ENCODE measurements around the gene OR14I1.
A peak's percentile ranks its signal among the peaks of the same experiment; 100 is the strongest.

Gene OR14I1

DNA sequence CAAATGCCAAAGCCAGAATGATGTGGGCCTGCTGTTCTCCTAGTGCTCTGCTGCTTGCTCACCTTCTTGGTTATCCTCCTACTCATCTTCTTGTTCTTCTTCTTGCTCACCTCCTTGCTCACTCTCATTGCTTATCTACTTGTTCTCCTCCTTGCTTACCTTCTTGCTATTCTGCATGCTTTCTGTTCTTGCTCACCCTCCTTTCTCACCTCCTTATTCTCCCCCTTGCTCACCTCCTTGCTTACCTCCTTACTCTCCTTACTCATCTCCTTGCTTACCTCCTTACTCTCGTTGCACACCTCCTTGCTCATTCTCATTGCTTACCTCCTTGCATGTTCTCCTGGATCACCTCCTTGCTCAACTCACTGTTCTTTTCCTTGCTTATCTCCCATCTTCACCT is at the start of gene OR14I1:
Gene OR14I1 (minus strand): TSS at position 53 of the 400 bp plus-strand sequence.
- H4K20me1 ChIP-seq = no peaks in the 10 kb centered on the region
- no peaks in the 10 kb centered on the region for H3K36me3 ChIP-seq
- TF ChIP-seq Cebpa-rat (IDR thresholded peaks at IDR 0.05) = no peak
- H3K27me3 ChIP-seq = no peaks in the 10 kb centered on the region
- H3K9me3 ChIP-seq = peaks cover 9% of the 10 kb centered on the region; the same call in 1 of the 2 replicates
- H3K4me3 ChIP-seq = no peak within 1 kb of the TSS
- no peak within 1 kb of the TSS for H3K27ac ChIP-seq
- H3K4me1 ChIP-seq = peaks cover 12% of the 10 kb centered on the region; the same call in 1 of the 2 replicates
- H3K4me2 ChIP-seq = peak within 1 kb of the TSS; percentile 6; the same call in 1 of the 2 replicates
- H3K9ac ChIP-seq = no peak within 1 kb of the TSS

DNA sequence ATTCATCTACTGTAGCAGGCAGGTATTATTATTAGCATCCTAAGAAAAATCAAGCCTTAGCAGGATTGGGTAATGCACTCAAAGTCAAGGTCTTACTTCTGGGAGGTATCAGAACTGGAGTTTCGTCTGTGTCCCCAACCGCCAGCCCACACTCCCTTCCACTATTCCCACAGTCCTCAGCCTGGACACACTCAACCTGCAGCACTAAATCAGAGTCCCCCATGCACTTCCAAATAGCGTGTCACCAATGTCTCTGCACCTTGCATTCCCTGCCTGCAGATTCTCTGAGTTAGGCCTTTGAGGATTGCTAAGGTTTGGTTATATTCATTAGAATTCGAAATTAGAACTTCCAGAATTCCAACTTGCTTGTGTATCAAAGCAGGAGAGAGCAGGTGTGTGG is 49.1 kb upstream of the OR14I1 start:
- TF ChIP-seq Cebpa-rat (IDR thresholded peaks at IDR 0.05) = no peak
- no peaks in the 10 kb centered on the region for H3K36me3 ChIP-seq
- peaks cover 15% of the 10 kb centered on the region for H3K9me3 ChIP-seq
- no peak overlapping the region for H3K9ac ChIP-seq
- no peaks in the 10 kb centered on the region for H4K20me1 ChIP-seq
- peak overlapping the region; percentile 61 for H3K4me2 ChIP-seq
- no peaks in the 10 kb centered on the region for H3K27me3 ChIP-seq
- 0 out of 2 replicates have a peak overlapping the region, but pooled peaks have one; percentile 19 for H3K27ac ChIP-seq
- H3K4me3 ChIP-seq = no peak overlapping the region
- peaks cover 19% of the 10 kb centered on the region for H3K4me1 ChIP-seq

- H3K9ac ChIP-seq = peak overlapping the region; percentile 45; the same call in 1 of the 2 replicates
- H3K4me1 ChIP-seq = peaks cover 19% of the 10 kb centered on the region
- no peak for TF ChIP-seq Cebpa-rat (IDR thresholded peaks at IDR 0.05)
- no peaks in the 10 kb centered on the region for H3K36me3 ChIP-seq
- H3K27me3 ChIP-seq = no peaks in the 10 kb centered on the region
- H3K9me3 ChIP-seq = peaks cover 10% of the 10 kb centered on the region
- no peaks in the 10 kb centered on the region for H4K20me1 ChIP-seq
- peak overlapping the region; percentile 61 for H3K4me2 ChIP-seq
- H3K27ac ChIP-seq = 0 out of 2 replicates have a peak overlapping the region, but pooled peaks have one; percentile 19
- no peak overlapping the region for H3K4me3 ChIP-seq
Observed at GRCh38 chr1:248751142-248751541, 48.6 kb upstream of the OR14I1 start.

GRCh38 chr1:248750496-248750895 is 47.9 kb upstream of the OR14I1 start:
- Histone ChIP-seq H3K36me3 (no peaks in the 10 kb centered on the region), H3K27me3 (no peaks in the 10 kb centered on the region), H4K20me1 (no peaks in the 10 kb centered on the region), H3K4me3 (no peak overlapping the region), H3K4me1 (peaks cover 19% of the 10 kb centered on the region), H3K27ac (no peak overlapping the region), H3K4me2 (peak overlapping the region; percentile 61), H3K9ac (no peak overlapping the region), H3K9me3 (peaks cover 4% of the 10 kb centered on the region; the same call in 1 of the 2 replicates)
- no peak for TF ChIP-seq Cebpa-rat (IDR thresholded peaks at IDR 0.05)

GRCh38 chr1:248748211-248748610 is 45.6 kb upstream of the OR14I1 start:
- Histone ChIP-seq H3K4me1 (peaks cover 19% of the 10 kb centered on the region), H3K4me3 (no peak overlapping the region), H4K20me1 (no peaks in the 10 kb centered on the region), H3K9ac (no peak overlapping the region), H3K27me3 (no peaks in the 10 kb centered on the region), H3K27ac (no peak overlapping the region), H3K4me2 (no peak overlapping the region), H3K9me3 (0 out of 2 replicates have a peak, but pooled peaks cover under 1% of the 10 kb centered on the region), H3K36me3 (no peaks in the 10 kb centered on the region)
- TF ChIP-seq Cebpa-rat (IDR thresholded peaks at IDR 0.05) = no peak

DNA sequence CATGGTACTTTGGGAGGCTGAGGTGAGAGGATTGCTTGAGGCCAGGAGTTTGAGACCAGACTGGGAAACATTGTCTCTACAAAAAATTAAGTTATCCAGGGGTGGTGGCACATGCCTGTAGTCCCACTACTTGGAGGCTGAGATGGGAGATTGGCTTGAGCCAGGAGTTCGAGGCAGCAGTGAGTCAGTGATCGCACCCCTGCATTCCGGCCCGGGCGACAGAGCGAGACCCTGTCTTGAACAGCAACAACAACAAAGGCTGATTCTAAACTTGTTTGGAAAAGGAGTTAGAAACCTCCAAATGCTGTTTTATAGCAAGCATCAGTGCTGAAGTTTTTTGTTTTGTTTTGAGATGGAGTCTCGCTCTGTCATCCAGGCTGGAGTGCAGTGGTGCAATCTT is 38.3 kb upstream of the OR14I1 start:
- Histone ChIP-seq H3K4me1 (no peaks in the 10 kb centered on the region), H4K20me1 (no peaks in the 10 kb centered on the region), H3K36me3 (no peaks in the 10 kb centered on the region), H3K4me3 (no peak overlapping the region), H3K27me3 (no peaks in the 10 kb centered on the region), H3K27ac (no peak overlapping the region), H3K4me2 (no peak overlapping the region), H3K9ac (no peak overlapping the region), H3K9me3 (peaks cover 21% of the 10 kb centered on the region)
- no peak for TF ChIP-seq Cebpa-rat (IDR thresholded peaks at IDR 0.05)

DNA sequence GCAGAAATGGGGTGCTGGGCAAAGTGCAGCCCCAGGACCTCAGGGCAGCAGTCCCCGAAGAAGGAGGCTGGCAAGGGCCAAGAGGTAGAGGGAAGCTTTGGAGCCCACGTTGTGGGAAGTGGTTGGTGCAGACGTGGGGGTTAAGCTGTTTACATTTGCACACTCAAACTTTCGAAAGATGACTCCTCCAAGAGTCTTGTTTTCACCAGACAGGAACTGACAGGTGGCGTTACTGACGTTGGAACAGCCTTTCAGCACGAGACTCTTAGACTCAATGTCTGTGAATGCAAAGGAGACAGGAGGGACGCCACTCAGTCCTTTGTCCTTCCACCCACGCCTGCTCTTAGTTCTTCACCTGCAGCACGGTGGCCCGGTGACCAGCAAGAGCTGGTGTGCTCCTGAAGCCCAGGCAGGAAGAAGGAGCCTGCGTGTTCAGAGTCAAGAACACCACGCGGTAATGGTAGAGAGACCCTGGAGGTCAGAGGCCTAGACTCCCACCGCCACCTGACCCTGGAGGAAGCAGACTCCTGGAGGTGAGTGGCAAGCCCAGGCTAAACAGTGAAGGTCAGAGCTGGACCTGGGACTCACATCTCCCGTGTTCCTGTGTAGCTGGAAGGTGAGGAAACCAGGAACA is 37.1 kb upstream of the OR14I1 start:
- Histone ChIP-seq H3K9ac (no peak overlapping the region), H3K27me3 (no peaks in the 10 kb centered on the region), H3K4me2 (no peak overlapping the region; the same call in 1 of the 2 replicates), H3K4me3 (no peak overlapping the region), H3K9me3 (peaks cover 31% of the 10 kb centered on the region), H3K4me1 (no peaks in the 10 kb centered on the region), H4K20me1 (no peaks in the 10 kb centered on the region), H3K27ac (no peak overlapping the region), H3K36me3 (no peaks in the 10 kb centered on the region)
- no peak for TF ChIP-seq Cebpa-rat (IDR thresholded peaks at IDR 0.05)

- Histone ChIP-seq H3K4me1 (no peaks in the 10 kb centered on the region), H3K9me3 (peaks cover 40% of the 10 kb centered on the region), H3K4me3 (no peak overlapping the region), H3K27ac (no peak overlapping the region), H3K4me2 (no peak overlapping the region), H4K20me1 (no peaks in the 10 kb centered on the region), H3K27me3 (no peaks in the 10 kb centered on the region), H3K9ac (no peak overlapping the region), H3K36me3 (no peaks in the 10 kb centered on the region)
- TF ChIP-seq Cebpa-rat (IDR thresholded peaks at IDR 0.05) = no peak
Observed at GRCh38 chr1:248737457-248737856, 34.9 kb upstream of the OR14I1 start.

- peaks cover 38% of the 10 kb centered on the region for H3K9me3 ChIP-seq
- no peak overlapping the region for H3K9ac ChIP-seq
- H3K36me3 ChIP-seq = no peaks in the 10 kb centered on the region
- no peak overlapping the region for H3K27ac ChIP-seq
- TF ChIP-seq Cebpa-rat (IDR thresholded peaks at IDR 0.05) = no peak
- H4K20me1 ChIP-seq = no peaks in the 10 kb centered on the region
- no peaks in the 10 kb centered on the region for H3K27me3 ChIP-seq
- peaks cover 4% of the 10 kb centered on the region for H3K4me1 ChIP-seq
- no peak overlapping the region for H3K4me3 ChIP-seq
- no peak overlapping the region for H3K4me2 ChIP-seq
Observed at GRCh38 chr1:248736977-248737376, 34.4 kb upstream of the OR14I1 start.

GRCh38 chr1:248733566-248733965 is 31.0 kb upstream of the OR14I1 start:
- Histone ChIP-seq H3K36me3 (no peaks in the 10 kb centered on the region), H3K4me1 (peaks cover 19% of the 10 kb centered on the region), H4K20me1 (no peaks in the 10 kb centered on the region), H3K27me3 (no peaks in the 10 kb centered on the region), H3K27ac (no peak overlapping the region), H3K9ac (no peak overlapping the region), H3K4me2 (no peak overlapping the region), H3K4me3 (no peak overlapping the region), H3K9me3 (peaks cover 50% of the 10 kb centered on the region)
- TF ChIP-seq Cebpa-rat (IDR thresholded peaks at IDR 0.05) = no peak
